IPS-NIHi11 (cell line): ENCODE measurements around the gene MED15.
A peak's percentile ranks its signal among the peaks of the same experiment; 100 is the strongest.
"Not testable (repeated sequence)": the region's sequence is repeated elsewhere in the genome, so short reads cannot be mapped to it uniquely, and the experiment has no call there.

Source experiments
- DNase-seq: peaks from one replicate; pipeline ENCODE4 v3.0.0; 2012; ENCODE audit warnings: mixed read lengths, low spot score

The MED15 gene

GRCh38 chr22:20604092-20604747 is 96.8 kb downstream of the MED15 start:
- DNase-seq, result no peak

- no peak for DNase-seq
These were observed 97.4 kb downstream of the MED15 start for GRCh38 chr22:20604776-20605221.

GRCh38 chr22:20605328-20605727 is 97.9 kb downstream of the MED15 start:
- no peak for DNase-seq

GRCh38 chr22:20606041-20606783 is 98.8 kb downstream of the MED15 start:
- peak; percentile 90 for DNase-seq

- no peak for DNase-seq
These were observed 99.3 kb downstream of the MED15 start for GRCh38 chr22:20606784-20607128.

GRCh38 chr22:20607157-20607907 is 99.9 kb downstream of the MED15 start:
- no peak for DNase-seq

GRCh38 chr22:20610243-20610686 is 102.9 kb downstream of the MED15 start:
- no peak for DNase-seq

- no peak for DNase-seq
These were observed 103.3 kb downstream of the MED15 start for GRCh38 chr22:20610757-20611156.

- no peak for DNase-seq
These were observed 104.0 kb downstream of the MED15 start for GRCh38 chr22:20611418-20611817.

GRCh38 chr22:20613301-20613700 is 105.9 kb downstream of the MED15 start:
- DNase-seq, result no peak

GRCh38 chr22:20615021-20615420 is 107.6 kb downstream of the MED15 start:
- no peak for DNase-seq

GRCh38 chr22:20615533-20616450 is 108.4 kb downstream of the MED15 start:
- DNase-seq, result no peak

- no peak for DNase-seq
These were observed 109.1 kb downstream of the MED15 start for GRCh38 chr22:20616451-20617043.

- DNase-seq, result no peak
These were observed 111.1 kb downstream of the MED15 start for GRCh38 chr22:20618488-20618887.

GRCh38 chr22:20619045-20619892 is 111.9 kb downstream of the MED15 start:
- no peak for DNase-seq

- DNase-seq, result not testable (repeated sequence)
These were observed 112.4 kb downstream of the MED15 start for GRCh38 chr22:20619893-20620194.

- DNase-seq, result no peak
These were observed 113.8 kb downstream of the MED15 start for GRCh38 chr22:20621162-20621561.

- no peak for DNase-seq
These were observed 115.4 kb downstream of the MED15 start for GRCh38 chr22:20622650-20623339.

- no peak for DNase-seq
These were observed 116.8 kb downstream of the MED15 start for GRCh38 chr22:20624161-20624616.

- DNase-seq, result no peak
These were observed 117.9 kb downstream of the MED15 start for GRCh38 chr22:20625270-20625669.
